Pancreas (tissue), 10 donors: ENCODE measurements around the gene RHBDD1. TPM values are rescaled to one million over a fixed set of nuclear protein-coding genes. Genes with fewer than 3 reads are reported as not detected.

Source experiments
- ATAC-seq, 4 donors: fragments of 200-7000 bp; cut with Tn5 transposase; one replicate each; pipeline versions ENCODE4 v1.8.0 to v1.9.1; 2020; ENCODE audit warnings: mild to moderate bottlenecking in 4 of 4, moderate library complexity in 4 of 4
- DNase-seq, 6 donors: peaks; one replicate each; pipeline ENCODE4 v3.0.0-alpha.2; 2020
- FAIRE-seq: peaks from 2 replicates; lab custom pipeline; 2012; peaks lifted over from hg19 to GRCh38; lab: Jason Lieb, UNC
- H3K27ac ChIP-seq, 4 donors: fragments of 200-600 bp; sonication (generic); 1 replicate in 3 of 4; 2 replicates in 1 of 4; pipeline versions ENCODE4 v1.5.0 to v1.8.0; 2020
- H3K27me3 ChIP-seq, 4 donors: fragments of 200-600 bp; one replicate each; pipeline ENCODE4 v1.8.0; 2021
- H3K36me3 ChIP-seq, 3 donors: fragments of 200-600 bp; sonication (generic) in 1 of 3; one replicate each; pipeline versions ENCODE4 v1.5.0 to v1.8.0; 2020 to 2021
- H3K4me1 ChIP-seq, 3 donors: fragments of 200-600 bp; one replicate each; pipeline ENCODE4 v1.8.0; 2021
- H3K4me3 ChIP-seq, 4 donors: fragments of 200-600 bp; sonication (generic) in 2 of 4; one replicate each; pipeline versions ENCODE4 v1.5.0 to v1.8.0; 2020 to 2021
- H3K9me3 ChIP-seq, 4 donors: fragments of 200-600 bp; one replicate each; pipeline ENCODE4 v1.8.0; 2021
- CTCF ChIP-seq, 4 donors: fragments of 200-600 bp; sonication (generic) in 3 of 4; IDR thresholded peaks; one replicate each; pipeline versions ENCODE4 v1.5.0 to v1.8.0; 2021; ENCODE audit warnings: antibody characterized with exemption in 4 of 4
- WGBS, 2 donors: extraction: QIAGEN DNeasy Blood & Tissue Kit; methylation state at CpG; one replicate each; pipeline ENCODE4 v1.1.7; 2013; 5-methylcytosine and 5-hydroxymethylcytosine counted together
- intact Hi-C, 3 donors: fragments of 100-400 bp; cut with DNase I; formaldehyde crosslinking; loops; one replicate each; pipeline versions ENCODE4 v1.11.1 to v1.14.2; 2022
- polyA plus RNA-seq, 2 donors: library from polyadenylated mRNA; stranded (reverse); fragments of 200-250 nt; gene quantifications; one replicate each; pipeline ENCODE4 v1.2.3, GENCODE V29; 2013
- total RNA-seq, 6 donors: library from RNA; stranded (reverse); fragmentation: NEBNext Ultra II Directional in 4 of 6; extraction: Animal tissue kit (Norgen Biotek cat#: 25700) in 4 of 6; gene quantifications; one replicate each; pipeline versions ENCODE4 v1.2.1 to v1.2.4, GENCODE V29; 2021 to 2023
- donor health status: healthy with polysubstance abuse.
- donor health status: DM: no; HTN: no; CAD: no; lungs with moderate emphysema.
- donor health status: DM: no; HTN: no; CAD: no.
- donor health status: control.
- donor health status: control.
- donor health status: Bipolar disorder and iron deficiency.
- donor health status: DM: yes; HTN: yes; CAD: no.
- donor health status: DM: no; HTN: no; CAD: no.
- donor health status: DM: no; HTN: no; CAD: no.
- donor health status: DM: yes; HTN: yes; CAD: no.

RHBDD1 gene
- total and polyA plus RNA-seq, 8 donors = 3.5 to 28.9 (median 20.1) TPM

GRCh38 chr2:227031379-227031778, 195.5 kb downstream of the RHBDD1 start:
- no peak for FAIRE-seq
- intact Hi-C loops = loop anchor here in 1 of 3 donors (10.0 kb wide), 1 partner anchor 73 kb away; no protein-coding TSS in a partner anchor

GRCh38 chr2:227033471-227034148, 197.8 kb downstream of the RHBDD1 start:
- FAIRE-seq (no peak), ATAC-seq (peak; percentile 85 to 97 (median 94)), DNase-seq (peak; percentile 54 to 85 (median 72))
- Histone ChIP-seq H3K36me3 (no peaks in the 10 kb centered on the region), H3K4me3 (no peak overlapping the region), H3K4me1 (peaks cover 0 to 8% (median 0%) of the 10 kb centered on the region in 3 donors), H3K27ac (no peak overlapping the region), H3K27me3 (no peaks in the 10 kb centered on the region), H3K9me3 (no peaks in the 10 kb centered on the region)
- intact Hi-C loops = loop anchor here in 1 of 3 donors (10.0 kb wide), 1 partner anchor 71 kb away; no protein-coding TSS in a partner anchor
- peak; percentile 38 to 68 (median 58) for TF ChIP-seq CTCF (IDR thresholded peaks at IDR 0.05)
- 46 to 48% methylated on average over 16 of the region's 16 CpGs for WGBS, 2 donors

More at GRCh38 chr2:227031379-227031778, 195.5 kb downstream of the RHBDD1 start:
- no peaks in the 10 kb centered on the region for H3K36me3 ChIP-seq
- no peaks in the 10 kb centered on the region for H3K9me3 ChIP-seq
- DNase-seq (no peak), ATAC-seq (no peak)
- H3K27ac ChIP-seq = no peak overlapping the region
- no peaks in the 10 kb centered on the region for H3K27me3 ChIP-seq
- 69 to 77% methylated on average over 3 of the region's 3 CpGs for WGBS, 2 donors
- peaks cover 0 to 4% (median 0%) of the 10 kb centered on the region in 3 donors for H3K4me1 ChIP-seq
- H3K4me3 ChIP-seq = no peak overlapping the region
- TF ChIP-seq CTCF (IDR thresholded peaks at IDR 0.05) = no peak

GRCh38 chr2:227035711-227036367, 200.0 kb downstream of the RHBDD1 start:
- DNase-seq (no peak), ATAC-seq (no peak), FAIRE-seq (no peak)
- intact Hi-C loops = loop anchor here in 1 of 3 donors (10.0 kb wide), 1 partner anchor 69 kb away; no protein-coding TSS in a partner anchor
- no peak overlapping the region for H3K27ac ChIP-seq
- peaks cover 0 to 14% (median 8%) of the 10 kb centered on the region in 3 donors for H3K4me1 ChIP-seq
- TF ChIP-seq CTCF (IDR thresholded peaks at IDR 0.05) = no peak
- 52% methylated on average over 7 of the region's 7 CpGs for WGBS, 2 donors
- H3K27me3 ChIP-seq = no peaks in the 10 kb centered on the region
- no peaks in the 10 kb centered on the region for H3K36me3 ChIP-seq
- H3K9me3 ChIP-seq = no peaks in the 10 kb centered on the region
- H3K4me3 ChIP-seq = no peak overlapping the region

GRCh38 chr2:227036527-227036926, 200.7 kb downstream of the RHBDD1 start:
- no peak overlapping the region for H3K27ac ChIP-seq
- no peaks in the 10 kb centered on the region for H3K27me3 ChIP-seq
- intact Hi-C loops = loop anchor here in 1 of 3 donors (10.0 kb wide), 1 partner anchor 68 kb away; no protein-coding TSS in a partner anchor
- peaks cover 0 to 14% (median 8%) of the 10 kb centered on the region in 3 donors for H3K4me1 ChIP-seq
- H3K4me3 ChIP-seq = no peak overlapping the region
- ATAC-seq (no peak), DNase-seq (no peak), FAIRE-seq (no peak)
- WGBS, 2 donors = 57 to 60% methylated on average over 3 of the region's 3 CpGs
- H3K9me3 ChIP-seq = no peaks in the 10 kb centered on the region
- TF ChIP-seq CTCF (IDR thresholded peaks at IDR 0.05) = no peak
- no peaks in the 10 kb centered on the region for H3K36me3 ChIP-seq
